Endothelial cell (in vitro differentiated cells): ENCODE measurements around the gene RALGPS1. TPM values are rescaled to one million over a fixed set of nuclear protein-coding genes. Genes with fewer than 3 reads are reported as not detected.

Experiments
- DNase-seq: peaks from one replicate; pipeline ENCODE4 v3.0.0; 2021; ENCODE audit warnings: low spot score
- H3K27ac Mint-ChIP-seq: one replicate; pipeline ENCODE4 v1.8.0; 2021; ENCODE audit warnings: mixed read lengths, inconsistent platforms; ENCODE audit not compliant: unreplicated experiment
- H3K27me3 Mint-ChIP-seq: one replicate; pipeline ENCODE4 v1.8.0; 2021; ENCODE audit warnings: mild to moderate bottlenecking, moderate library complexity, mixed read lengths, inconsistent platforms; ENCODE audit not compliant: unreplicated experiment
- H3K36me3 Mint-ChIP-seq: one replicate; pipeline ENCODE4 v1.8.0; 2021; ENCODE audit warnings: mild to moderate bottlenecking, low read depth, mixed read lengths, inconsistent platforms; ENCODE audit not compliant: unreplicated experiment
- H3K4me1 Mint-ChIP-seq: one replicate; pipeline ENCODE4 v1.8.0; 2021; ENCODE audit warnings: mild to moderate bottlenecking, mixed read lengths, inconsistent platforms; ENCODE audit not compliant: unreplicated experiment
- H3K4me3 Mint-ChIP-seq: one replicate; pipeline ENCODE4 v1.8.0; 2021; ENCODE audit warnings: mild to moderate bottlenecking, mixed read lengths, inconsistent platforms; ENCODE audit not compliant: unreplicated experiment
- H3K9me3 Mint-ChIP-seq: one replicate; pipeline ENCODE4 v1.8.0; 2021; ENCODE audit warnings: mixed read lengths, inconsistent platforms; ENCODE audit not compliant: unreplicated experiment
- total RNA-seq: library from RNA; stranded (reverse); fragmentation: NEBNext Ultra II Directional; extraction: Animal tissue kit (Norgen Biotek cat#: 25700); gene quantifications from one replicate; pipeline ENCODE4 v1.2.1, GENCODE V29; 2021; ENCODE audit not compliant: unreplicated experiment
- TF ChIP-seq, protein P1 (sequence below): fragments of 200-600 bp; sonication (generic); IDR thresholded peaks from one replicate; pipeline ENCODE4 v1.5.0; 2021; ENCODE audit warnings: antibody characterized with exemption; ENCODE audit not compliant: unreplicated experiment

The RALGPS1 gene
- total RNA-seq, 1 donor from 2014 or later = 6.4 TPM

DNA sequence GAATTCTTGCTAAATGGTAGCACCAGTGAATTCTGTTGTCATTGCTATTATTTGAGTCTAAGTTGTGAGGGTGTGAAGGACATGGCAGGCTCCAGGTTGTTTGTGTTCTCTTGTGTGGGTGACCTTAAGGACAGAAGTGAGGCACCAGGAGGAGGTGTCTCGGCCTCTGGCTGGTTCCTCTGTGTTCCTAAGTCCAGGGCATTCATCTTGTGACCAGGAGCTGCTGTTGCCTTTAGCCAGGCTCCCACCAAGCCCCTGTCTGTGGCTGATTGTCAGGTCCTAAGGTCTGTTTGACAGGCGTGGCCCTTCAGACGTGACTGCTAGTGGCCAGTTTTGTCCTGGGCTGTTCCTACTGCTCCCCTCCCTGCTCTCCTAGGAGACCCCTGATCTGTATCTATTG is 118.5 kb downstream of the RALGPS1 start:
- Mint-ChIP-seq H3K27ac (no peak overlapping the region), H3K4me1 (peaks cover 7% of the 10 kb centered on the region), H3K9me3 (no peaks in the 10 kb centered on the region), H3K4me3 (no peak overlapping the region), H3K27me3 (no peaks in the 10 kb centered on the region), H3K36me3 (no peaks in the 10 kb centered on the region)
- TF ChIP-seq, protein P1, sequence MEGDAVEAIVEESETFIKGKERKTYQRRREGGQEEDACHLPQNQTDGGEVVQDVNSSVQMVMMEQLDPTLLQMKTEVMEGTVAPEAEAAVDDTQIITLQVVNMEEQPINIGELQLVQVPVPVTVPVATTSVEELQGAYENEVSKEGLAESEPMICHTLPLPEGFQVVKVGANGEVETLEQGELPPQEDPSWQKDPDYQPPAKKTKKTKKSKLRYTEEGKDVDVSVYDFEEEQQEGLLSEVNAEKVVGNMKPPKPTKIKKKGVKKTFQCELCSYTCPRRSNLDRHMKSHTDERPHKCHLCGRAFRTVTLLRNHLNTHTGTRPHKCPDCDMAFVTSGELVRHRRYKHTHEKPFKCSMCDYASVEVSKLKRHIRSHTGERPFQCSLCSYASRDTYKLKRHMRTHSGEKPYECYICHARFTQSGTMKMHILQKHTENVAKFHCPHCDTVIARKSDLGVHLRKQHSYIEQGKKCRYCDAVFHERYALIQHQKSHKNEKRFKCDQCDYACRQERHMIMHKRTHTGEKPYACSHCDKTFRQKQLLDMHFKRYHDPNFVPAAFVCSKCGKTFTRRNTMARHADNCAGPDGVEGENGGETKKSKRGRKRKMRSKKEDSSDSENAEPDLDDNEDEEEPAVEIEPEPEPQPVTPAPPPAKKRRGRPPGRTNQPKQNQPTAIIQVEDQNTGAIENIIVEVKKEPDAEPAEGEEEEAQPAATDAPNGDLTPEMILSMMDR = no peak
- no peak for DNase-seq

DNA sequence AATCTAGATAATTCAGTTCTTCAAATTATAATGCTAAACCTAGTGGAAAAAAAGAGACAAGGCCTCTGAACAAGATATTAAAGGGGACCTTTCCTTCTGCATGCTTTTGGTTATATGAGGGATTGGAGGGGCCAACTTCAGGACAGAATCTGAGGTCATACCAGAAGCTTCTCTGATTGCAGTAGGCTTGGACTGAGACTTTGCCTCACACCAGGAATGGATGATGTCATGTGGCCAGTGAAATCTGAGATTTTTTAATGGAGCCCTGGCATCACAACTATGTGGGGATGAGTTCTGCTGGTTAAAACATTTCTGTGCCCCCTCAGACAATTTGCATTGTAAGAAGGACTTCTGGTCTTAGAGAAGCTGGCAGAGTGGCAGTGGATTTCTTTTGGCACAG is 119.2 kb downstream of the RALGPS1 start:
- no peak for DNase-seq
- Mint-ChIP-seq H3K9me3 (no peaks in the 10 kb centered on the region), H3K27me3 (no peaks in the 10 kb centered on the region), H3K4me1 (peaks cover 7% of the 10 kb centered on the region), H3K36me3 (no peaks in the 10 kb centered on the region), H3K4me3 (no peak overlapping the region), H3K27ac (no peak overlapping the region)
- TF ChIP-seq, protein P1 = no peak

DNA sequence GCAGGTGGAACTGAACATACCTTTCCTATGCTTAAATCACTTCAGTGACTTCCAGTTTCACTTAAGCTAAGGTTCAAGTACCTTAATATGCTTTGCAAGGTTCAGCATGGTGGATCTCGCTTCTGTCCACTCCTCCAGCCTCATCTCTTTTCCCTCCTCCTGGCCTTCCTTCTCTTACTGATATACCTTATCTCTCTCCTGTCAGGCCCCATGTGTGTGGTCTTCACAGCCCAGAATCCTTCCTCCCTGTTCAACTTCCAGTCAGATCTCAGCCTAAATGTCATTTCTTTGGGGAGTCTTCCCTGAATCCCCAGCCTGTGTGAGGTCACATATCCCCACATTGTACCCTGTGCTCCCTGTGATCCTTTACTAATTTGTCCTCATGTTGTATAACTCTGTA is 120.1 kb downstream of the RALGPS1 start:
- DNase-seq = no peak
- TF ChIP-seq, protein P1 = no peak
- no peak overlapping the region for H3K27ac Mint-ChIP-seq
- H3K4me1 Mint-ChIP-seq = peaks cover 4% of the 10 kb centered on the region
- H3K4me3 Mint-ChIP-seq = no peak overlapping the region
- H3K27me3 Mint-ChIP-seq = no peaks in the 10 kb centered on the region
- no peaks in the 10 kb centered on the region for H3K9me3 Mint-ChIP-seq
- no peaks in the 10 kb centered on the region for H3K36me3 Mint-ChIP-seq

DNA sequence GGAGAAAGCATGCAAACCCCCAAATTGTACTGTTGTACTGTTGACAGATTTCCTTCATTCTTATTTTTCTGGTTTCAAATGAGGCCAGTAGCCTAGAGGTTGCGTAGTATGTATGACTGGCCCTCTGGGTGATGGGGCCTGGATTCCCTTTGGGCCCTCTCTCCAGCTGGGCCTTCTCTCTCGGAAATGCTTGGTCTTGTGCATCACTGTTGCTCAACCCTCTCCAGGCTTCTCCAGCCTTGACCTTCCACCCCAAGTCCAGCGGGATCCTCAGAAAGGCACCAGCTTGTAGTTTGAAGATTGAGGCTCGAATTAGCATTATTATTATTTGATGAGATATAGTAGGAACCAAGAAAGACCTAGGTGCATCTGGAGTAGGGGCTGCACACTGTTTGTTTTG is 120.8 kb downstream of the RALGPS1 start:
- H3K4me1 Mint-ChIP-seq = peaks cover 4% of the 10 kb centered on the region
- no peak overlapping the region for H3K27ac Mint-ChIP-seq
- H3K36me3 Mint-ChIP-seq = no peaks in the 10 kb centered on the region
- TF ChIP-seq, protein P1 = no peak
- no peaks in the 10 kb centered on the region for H3K9me3 Mint-ChIP-seq
- no peak for DNase-seq
- no peak overlapping the region for H3K4me3 Mint-ChIP-seq
- no peaks in the 10 kb centered on the region for H3K27me3 Mint-ChIP-seq

DNA sequence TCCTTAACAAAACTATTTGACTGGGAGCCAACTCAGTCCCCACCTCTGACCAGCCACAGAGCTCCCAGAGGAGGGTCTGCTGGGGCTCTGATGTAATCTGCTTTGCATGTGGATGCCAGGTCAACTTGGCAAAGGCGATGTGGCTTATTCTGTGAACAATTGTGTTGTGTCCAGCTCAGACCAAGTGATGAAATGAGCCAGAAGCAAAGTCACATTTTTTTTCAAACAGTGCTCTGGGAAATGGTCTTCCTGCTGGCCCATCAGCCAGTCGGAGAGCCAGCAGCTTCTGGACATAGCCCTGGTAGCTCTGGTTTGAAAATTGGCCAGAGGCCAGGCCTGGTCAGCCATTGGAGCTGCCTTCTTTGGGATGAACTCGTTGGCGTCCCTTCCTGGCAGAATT is 121.4 kb downstream of the RALGPS1 start:
- no peak overlapping the region for H3K4me3 Mint-ChIP-seq
- H3K27me3 Mint-ChIP-seq = no peaks in the 10 kb centered on the region
- no peak overlapping the region for H3K27ac Mint-ChIP-seq
- TF ChIP-seq, protein P1 = no peak
- no peak for DNase-seq
- H3K36me3 Mint-ChIP-seq = no peaks in the 10 kb centered on the region
- no peaks in the 10 kb centered on the region for H3K9me3 Mint-ChIP-seq
- H3K4me1 Mint-ChIP-seq = peaks cover 4% of the 10 kb centered on the region
